ENCODE data around the gene PDZD2.

PDZD2 gene

GRCh38 chr5:32144378-32145207, 505.7 kb downstream of the PDZD2 start:
- TF ChIP-seq, protein P1, sequence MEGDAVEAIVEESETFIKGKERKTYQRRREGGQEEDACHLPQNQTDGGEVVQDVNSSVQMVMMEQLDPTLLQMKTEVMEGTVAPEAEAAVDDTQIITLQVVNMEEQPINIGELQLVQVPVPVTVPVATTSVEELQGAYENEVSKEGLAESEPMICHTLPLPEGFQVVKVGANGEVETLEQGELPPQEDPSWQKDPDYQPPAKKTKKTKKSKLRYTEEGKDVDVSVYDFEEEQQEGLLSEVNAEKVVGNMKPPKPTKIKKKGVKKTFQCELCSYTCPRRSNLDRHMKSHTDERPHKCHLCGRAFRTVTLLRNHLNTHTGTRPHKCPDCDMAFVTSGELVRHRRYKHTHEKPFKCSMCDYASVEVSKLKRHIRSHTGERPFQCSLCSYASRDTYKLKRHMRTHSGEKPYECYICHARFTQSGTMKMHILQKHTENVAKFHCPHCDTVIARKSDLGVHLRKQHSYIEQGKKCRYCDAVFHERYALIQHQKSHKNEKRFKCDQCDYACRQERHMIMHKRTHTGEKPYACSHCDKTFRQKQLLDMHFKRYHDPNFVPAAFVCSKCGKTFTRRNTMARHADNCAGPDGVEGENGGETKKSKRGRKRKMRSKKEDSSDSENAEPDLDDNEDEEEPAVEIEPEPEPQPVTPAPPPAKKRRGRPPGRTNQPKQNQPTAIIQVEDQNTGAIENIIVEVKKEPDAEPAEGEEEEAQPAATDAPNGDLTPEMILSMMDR (conservative IDR thresholded peaks at IDR 0.05; ENCODE audit: control insufficient read depth, insufficient read depth, low read depth, low read length), result no peak
- no peak overlapping the region for H3K4me3 ChIP-seq (ENCODE audit: control insufficient read depth, low read depth, low read length)
- no peak for DNase-seq (ENCODE audit: low read depth)

- no peak overlapping the region for H3K4me3 ChIP-seq (ENCODE audit: control insufficient read depth, low read depth, low read length)
- TF ChIP-seq, protein P1 (conservative IDR thresholded peaks at IDR 0.05; ENCODE audit: control insufficient read depth, insufficient read depth, low read depth, low read length), result no peak
- DNase-seq (ENCODE audit: low read depth), result no peak
Measured at GRCh38 chr5:32145378-32145777, 506.4 kb downstream of the PDZD2 start.

DNA sequence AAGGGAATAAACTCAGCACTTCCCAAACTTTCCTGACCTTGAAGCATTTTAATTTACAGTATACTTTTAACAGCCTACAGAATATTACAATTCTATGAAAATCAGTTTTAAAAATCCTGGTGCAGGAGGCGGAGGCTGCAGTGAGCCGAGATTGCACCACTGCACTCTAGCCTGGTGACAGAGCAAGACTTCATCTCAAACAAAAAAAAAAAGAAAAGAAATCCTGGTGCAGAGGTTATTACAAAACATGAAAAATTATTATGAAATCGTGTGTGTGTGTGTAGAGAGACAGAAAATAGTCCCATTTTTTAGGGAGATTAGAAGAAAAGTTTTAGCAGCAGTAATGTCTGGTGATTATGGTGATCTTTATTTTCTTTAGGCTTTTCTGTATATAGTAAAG, 508.3 kb downstream of the PDZD2 start:
- TF ChIP-seq, protein P1 (conservative IDR thresholded peaks at IDR 0.05; ENCODE audit: control insufficient read depth, insufficient read depth, low read depth, low read length), result no peak
- H3K4me3 ChIP-seq (ENCODE audit: control insufficient read depth, low read depth, low read length), result no peak overlapping the region
- DNase-seq (ENCODE audit: low read depth), result no peak

DNA sequence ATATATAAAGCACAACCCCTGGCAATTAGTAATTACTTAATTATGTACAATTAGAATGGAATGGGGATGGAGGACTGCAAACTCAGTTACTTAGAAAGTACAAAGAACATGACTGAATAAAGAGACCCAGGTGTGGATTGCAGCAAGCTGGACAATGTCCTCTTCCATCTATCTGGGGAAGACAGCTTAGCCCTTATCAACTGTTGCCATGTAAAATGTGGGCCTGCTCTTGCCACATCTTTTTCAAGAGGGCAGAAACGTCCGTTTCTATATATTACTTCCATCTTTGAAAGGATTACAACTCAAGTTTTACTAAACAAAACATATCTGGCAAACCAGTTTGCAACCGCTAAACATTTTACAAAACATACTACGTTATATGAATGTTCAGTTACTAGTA, 509.0 kb downstream of the PDZD2 start:
- no peak overlapping the region for H3K4me3 ChIP-seq (ENCODE audit: control insufficient read depth, low read depth, low read length)
- TF ChIP-seq, protein P1 (conservative IDR thresholded peaks at IDR 0.05; ENCODE audit: control insufficient read depth, insufficient read depth, low read depth, low read length), result no peak
- DNase-seq (ENCODE audit: low read depth), result no peak

DNA sequence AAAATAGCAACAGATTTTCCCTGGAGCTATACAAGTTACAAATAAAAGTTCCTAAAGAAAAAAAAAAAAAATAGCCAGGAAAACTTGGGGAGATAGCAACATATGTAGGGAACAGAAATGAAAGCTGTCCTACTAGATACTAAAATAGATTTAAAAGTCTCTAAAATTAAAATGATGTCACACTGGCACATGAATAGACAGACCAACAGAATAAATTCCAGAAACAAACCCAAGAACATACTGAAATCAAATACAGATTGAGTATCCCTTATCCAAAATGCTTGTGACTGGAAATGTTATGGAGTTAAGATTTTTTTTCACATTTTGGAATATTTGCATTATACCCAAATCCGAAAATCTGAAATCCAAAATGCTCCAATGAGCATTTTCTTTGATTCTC, 511.4 kb downstream of the PDZD2 start:
- no peak overlapping the region for H3K4me3 ChIP-seq (ENCODE audit: control insufficient read depth, low read depth, low read length)
- TF ChIP-seq, protein P1 (conservative IDR thresholded peaks at IDR 0.05; ENCODE audit: control insufficient read depth, insufficient read depth, low read depth, low read length), result no peak
- DNase-seq (ENCODE audit: low read depth), result no peak

GRCh38 chr5:32151198-32151597, 512.3 kb downstream of the PDZD2 start:
- H3K4me3 ChIP-seq (ENCODE audit: control insufficient read depth, low read depth, low read length), result no peak overlapping the region
- no peak for DNase-seq (ENCODE audit: low read depth)
- TF ChIP-seq, protein P1 (conservative IDR thresholded peaks at IDR 0.05; ENCODE audit: control insufficient read depth, insufficient read depth, low read depth, low read length), result no peak
